ENCODE data around the gene SULT1C4. TPM values are rescaled to one million over a fixed set of nuclear protein-coding genes. Genes with fewer than 3 reads are reported as not detected.

Gene SULT1C4
- polyA plus RNA-seq, 1 experiment, result 0.05 TPM

GRCh38 chr2:108412995-108413710 lies 35.4 kb downstream of the SULT1C4 start:
- POLR2A ChIA-PET, result no interaction called here
- Histone ChIP-seq H3K4me3 (ENCODE audit: low read depth, low read length) (no peak overlapping the region), H3K36me3 (ENCODE audit: control insufficient read depth, insufficient read depth, low read length) (no peaks in the 10 kb centered on the region), H3K27me3 (ENCODE audit: control insufficient read depth, insufficient read depth, low read length) (no peaks in the 10 kb centered on the region)
- TF ChIP-seq CTCF (IDR thresholded peaks at IDR 0.05; ENCODE audit: insufficient read depth, low read depth, low read length), result no peak
- peak; percentile 89 for DNase-seq (ENCODE audit: low read depth)
- CTCF ChIA-PET, result interaction anchor here (0.9 to 1.5 kb wide), 3 partner anchors 10 to 36 kb away, joined by 3 to 5 read pairs (median 4); partner anchors contain the start of gene SULT1C4

- ChIA-PET POLR2A (no interaction called here), CTCF (no interaction called here)
- Histone ChIP-seq H3K4me3 (ENCODE audit: low read depth, low read length) (no peak overlapping the region), H3K36me3 (ENCODE audit: control insufficient read depth, insufficient read depth, low read length) (no peaks in the 10 kb centered on the region), H3K27me3 (ENCODE audit: control insufficient read depth, insufficient read depth, low read length) (no peaks in the 10 kb centered on the region)
- no peak for DNase-seq (ENCODE audit: low read depth)
- no peak for TF ChIP-seq CTCF (IDR thresholded peaks at IDR 0.05; ENCODE audit: insufficient read depth, low read depth, low read length)
These were observed 35.9 kb downstream of the SULT1C4 start for GRCh38 chr2:108413711-108414095.

GRCh38 chr2:108414256-108414876 lies 36.6 kb downstream of the SULT1C4 start:
- Histone ChIP-seq H3K4me3 (ENCODE audit: low read depth, low read length) (no peak overlapping the region), H3K36me3 (ENCODE audit: control insufficient read depth, insufficient read depth, low read length) (no peaks in the 10 kb centered on the region), H3K27me3 (ENCODE audit: control insufficient read depth, insufficient read depth, low read length) (no peaks in the 10 kb centered on the region)
- no peak for DNase-seq (ENCODE audit: low read depth)
- CTCF ChIA-PET, result no interaction called here
- no peak for TF ChIP-seq CTCF (IDR thresholded peaks at IDR 0.05; ENCODE audit: insufficient read depth, low read depth, low read length)
- POLR2A ChIA-PET, result no interaction called here

- DNase-seq (ENCODE audit: low read depth), result no peak
- CTCF ChIA-PET, result no interaction called here
- H3K27me3 ChIP-seq (ENCODE audit: control insufficient read depth, insufficient read depth, low read length), result no peaks in the 10 kb centered on the region
- TF ChIP-seq CTCF (IDR thresholded peaks at IDR 0.05; ENCODE audit: insufficient read depth, low read depth, low read length), result no peak
- no peak overlapping the region for H3K4me3 ChIP-seq (ENCODE audit: low read depth, low read length)
- POLR2A ChIA-PET, result no interaction called here
- no peaks in the 10 kb centered on the region for H3K36me3 ChIP-seq (ENCODE audit: control insufficient read depth, insufficient read depth, low read length)
These were observed 37.2 kb downstream of the SULT1C4 start for GRCh38 chr2:108414945-108415344.

- DNase-seq (ENCODE audit: low read depth), result no peak
- ChIA-PET CTCF (no interaction called here), POLR2A (no interaction called here)
- Histone ChIP-seq H3K36me3 (ENCODE audit: control insufficient read depth, insufficient read depth, low read length) (no peaks in the 10 kb centered on the region), H3K4me3 (ENCODE audit: low read depth, low read length) (no peak overlapping the region), H3K27me3 (ENCODE audit: control insufficient read depth, insufficient read depth, low read length) (no peaks in the 10 kb centered on the region)
- no peak for TF ChIP-seq CTCF (IDR thresholded peaks at IDR 0.05; ENCODE audit: insufficient read depth, low read depth, low read length)
These were observed 39.5 kb downstream of the SULT1C4 start for GRCh38 chr2:108417254-108417653.
